HL-60/S4 treated with retinoic acid at 250 ng/mL for 4 days and 3 days (cell line): Measurements from ENCODE around the gene PRR20A.
"Not testable (repeated sequence)": the region's sequence is repeated elsewhere in the genome, so short reads cannot be mapped to it uniquely, and the experiment has no call there.

Experiments
- in situ Hi-C: fragments of 300-500 bp; cut with MboI; formaldehyde crosslinking; loops from 2 replicates; pipeline ENCODE4 v1.7.0; 2022; ENCODE audit warnings: low sequenced_read_pairs

PRR20A gene

DNA sequence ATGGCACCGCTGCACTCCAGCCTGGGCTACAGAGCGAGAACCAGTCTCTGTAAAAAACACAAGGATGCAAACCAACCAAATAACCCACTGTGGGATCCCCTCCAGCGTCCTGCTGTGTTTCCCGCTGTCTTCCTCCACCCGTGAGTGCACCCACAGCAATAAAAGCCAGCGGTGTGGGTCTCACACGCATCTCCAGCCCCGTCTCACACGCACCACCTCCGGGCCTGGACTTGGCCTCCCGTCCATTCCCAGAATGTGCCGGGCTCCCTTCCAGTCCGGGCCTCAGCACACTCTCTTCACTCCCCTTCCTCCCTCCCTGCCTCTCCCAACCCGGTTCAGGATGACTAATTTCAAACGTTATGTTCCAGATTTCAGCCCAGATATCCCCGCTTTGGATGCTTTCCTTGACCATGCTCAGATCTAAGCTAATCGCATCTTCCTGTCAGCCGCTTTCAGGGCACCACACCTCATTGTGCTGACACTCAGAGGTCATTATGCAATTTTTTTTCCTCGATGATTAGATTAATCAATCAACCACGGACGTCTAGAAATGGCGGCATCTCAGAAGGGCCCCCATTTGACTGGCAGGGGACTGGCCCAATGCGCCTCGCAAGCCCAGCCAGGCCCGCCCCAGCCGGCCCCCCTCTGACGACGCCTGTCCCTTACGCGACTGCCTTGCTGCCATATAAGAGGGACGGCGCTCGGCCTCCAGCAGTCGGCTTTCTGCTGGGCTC, at the start of gene PRR20A:
PRR20A (plus strand) TSS at position 684 of the 734 bp plus-strand sequence. CDS start 387 bp downstream, outside the sequence.
- in situ Hi-C loops, result not testable (repeated sequence)

DNA sequence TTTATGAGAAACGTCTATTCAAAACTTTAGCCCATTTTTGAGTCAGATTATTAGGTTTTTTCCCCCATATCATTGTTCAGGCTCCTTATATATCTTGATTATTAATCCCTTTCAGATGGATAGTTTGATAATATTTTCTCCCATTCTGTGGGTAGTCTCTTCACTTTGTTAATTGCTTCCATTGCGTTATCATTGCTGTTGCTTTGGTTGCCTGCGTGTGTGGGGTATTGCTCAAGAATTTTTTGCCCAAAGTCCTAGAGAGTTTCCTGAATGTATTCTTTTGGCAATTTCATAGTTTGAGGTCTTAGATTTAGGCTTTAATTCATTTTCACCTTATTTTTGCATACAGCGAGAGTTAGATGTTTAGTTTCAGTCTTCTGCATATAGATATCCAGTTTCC, 25.8 kb upstream of the PRR20A start:
- in situ Hi-C loops, result no loop called here

DNA sequence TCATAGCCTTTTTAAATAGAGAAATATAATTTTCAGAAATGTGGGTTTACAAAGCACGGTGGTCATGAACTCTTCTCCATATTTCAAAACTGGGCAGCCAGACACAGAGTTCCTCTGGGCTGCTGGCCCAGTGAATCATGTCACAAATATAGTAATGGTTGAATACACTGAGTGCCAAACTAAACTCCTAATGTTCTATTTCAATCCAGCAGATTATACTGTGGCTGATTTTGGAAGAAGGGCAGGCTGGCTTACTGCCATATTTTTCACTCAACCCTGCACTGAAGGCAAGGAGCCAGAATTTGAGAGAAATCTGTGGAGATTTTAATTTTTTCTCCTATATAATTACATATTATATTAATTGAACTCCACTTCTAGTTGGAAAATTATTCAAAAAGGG, 17.0 kb upstream of the PRR20A start:
- in situ Hi-C loops, result no loop called here

DNA sequence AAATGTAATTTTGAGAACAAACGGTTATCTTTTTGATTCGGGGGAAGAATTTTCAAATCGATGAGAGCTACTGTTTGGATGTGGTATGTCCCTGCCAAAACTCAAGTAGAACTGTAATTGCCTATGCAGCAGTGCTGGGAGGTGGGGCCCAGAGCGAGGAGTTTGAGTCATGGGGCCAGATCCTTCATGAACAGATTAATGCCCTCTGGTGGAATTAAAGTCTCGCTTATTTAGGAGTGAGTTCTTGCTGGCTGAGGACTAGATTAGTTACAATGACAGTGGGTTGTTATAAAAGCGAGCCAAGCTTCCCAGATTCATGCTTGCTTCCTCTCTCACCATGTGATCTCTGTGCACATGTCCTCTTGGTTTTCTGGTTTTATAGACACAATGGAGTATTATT, 11.8 kb upstream of the PRR20A start:
- in situ Hi-C loops, result no loop called here

DNA sequence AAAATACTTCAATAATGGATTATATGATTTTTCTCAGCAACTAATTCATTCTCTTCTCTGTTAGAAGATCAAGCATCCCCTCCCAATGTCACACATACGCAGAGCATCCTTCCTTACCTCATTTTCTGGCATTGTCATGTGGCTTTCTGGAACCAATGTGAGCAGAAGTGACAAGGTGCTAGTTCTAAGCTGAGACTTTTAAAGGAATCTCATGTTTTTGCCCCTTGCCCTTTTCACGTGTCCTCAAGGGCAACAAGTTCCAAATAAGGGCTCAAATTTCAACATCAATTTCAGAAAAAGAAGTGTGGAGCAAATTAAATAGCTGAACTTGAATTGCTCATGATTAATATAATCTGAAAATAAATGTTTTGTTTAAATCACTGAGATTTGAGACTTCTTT, 4.6 kb upstream of the PRR20A start:
- in situ Hi-C loops, result no loop called here

DNA sequence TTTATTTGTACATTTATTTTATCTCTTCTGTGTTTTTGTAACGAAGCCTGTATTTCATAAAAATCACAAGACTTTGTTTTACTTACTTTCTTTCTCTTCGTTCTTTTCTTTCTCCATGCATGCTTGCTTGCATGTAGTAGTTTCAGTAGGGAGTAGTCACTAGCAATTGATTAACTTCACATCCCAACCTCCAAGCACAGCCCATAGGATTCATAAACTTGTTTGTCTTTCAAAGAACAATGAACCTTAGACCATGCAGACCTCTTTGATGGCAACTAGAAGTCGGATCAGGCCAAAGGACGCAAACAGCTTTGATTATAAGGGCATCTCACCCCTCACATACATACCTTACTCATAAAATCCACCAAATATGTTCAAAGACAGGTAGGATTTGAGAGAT, 3.1 kb upstream of the PRR20A start:
- in situ Hi-C loops, result no loop called here

DNA sequence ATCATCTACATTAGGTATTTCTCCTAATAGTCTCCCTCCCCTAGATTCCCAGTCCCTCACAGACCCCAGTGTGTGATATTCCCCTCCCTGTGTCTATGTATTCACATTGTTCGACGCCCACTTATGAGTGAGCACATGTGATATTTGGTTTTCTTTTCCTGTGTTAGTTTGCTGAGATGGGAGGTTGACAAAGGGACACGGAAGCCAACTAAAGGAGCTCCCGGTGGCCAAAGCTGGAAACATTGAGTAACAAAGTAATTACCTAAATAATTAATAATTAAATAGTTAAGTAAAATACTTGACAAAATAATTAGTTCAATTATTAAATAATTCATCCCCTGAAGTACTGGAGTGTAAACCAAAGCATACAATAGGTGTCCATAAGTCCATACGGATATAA, 1.7 kb upstream of the PRR20A start:
- in situ Hi-C loops, result no loop called here

DNA sequence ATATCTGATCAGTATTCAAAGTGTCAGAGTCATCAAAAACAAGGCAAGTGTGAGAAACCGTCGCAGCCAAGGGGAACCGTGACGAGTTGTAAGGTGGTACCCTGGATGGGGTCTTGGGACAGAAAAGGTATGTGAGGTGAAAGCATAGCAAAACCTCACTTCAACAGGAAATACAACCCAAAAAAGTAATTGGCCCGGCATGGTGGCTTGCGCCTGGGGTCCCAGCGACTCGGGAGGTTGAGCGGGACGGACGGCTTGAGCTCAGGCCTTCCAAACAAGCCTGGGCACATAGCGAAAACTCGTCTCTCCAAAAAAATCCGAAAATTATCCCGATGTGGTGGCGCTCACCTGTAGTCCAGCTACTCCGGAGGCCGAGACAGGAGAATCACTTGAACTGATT, 937 bp upstream of the PRR20A start:
- in situ Hi-C loops, result not testable (repeated sequence)

DNA sequence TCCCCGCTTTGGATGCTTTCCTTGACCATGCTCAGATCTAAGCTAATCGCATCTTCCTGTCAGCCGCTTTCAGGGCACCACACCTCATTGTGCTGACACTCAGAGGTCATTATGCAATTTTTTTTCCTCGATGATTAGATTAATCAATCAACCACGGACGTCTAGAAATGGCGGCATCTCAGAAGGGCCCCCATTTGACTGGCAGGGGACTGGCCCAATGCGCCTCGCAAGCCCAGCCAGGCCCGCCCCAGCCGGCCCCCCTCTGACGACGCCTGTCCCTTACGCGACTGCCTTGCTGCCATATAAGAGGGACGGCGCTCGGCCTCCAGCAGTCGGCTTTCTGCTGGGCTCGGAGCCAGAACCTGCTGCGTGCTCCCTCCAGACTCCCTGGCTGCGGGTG, 6.5 kb downstream of the PRR20A start, which contains the start of gene PRR20B:
PRR20B (plus strand) TSS at position 301 of the 400 bp plus-strand sequence. CDS start 387 bp downstream, outside the sequence.
- in situ Hi-C loops, result not testable (repeated sequence)

DNA sequence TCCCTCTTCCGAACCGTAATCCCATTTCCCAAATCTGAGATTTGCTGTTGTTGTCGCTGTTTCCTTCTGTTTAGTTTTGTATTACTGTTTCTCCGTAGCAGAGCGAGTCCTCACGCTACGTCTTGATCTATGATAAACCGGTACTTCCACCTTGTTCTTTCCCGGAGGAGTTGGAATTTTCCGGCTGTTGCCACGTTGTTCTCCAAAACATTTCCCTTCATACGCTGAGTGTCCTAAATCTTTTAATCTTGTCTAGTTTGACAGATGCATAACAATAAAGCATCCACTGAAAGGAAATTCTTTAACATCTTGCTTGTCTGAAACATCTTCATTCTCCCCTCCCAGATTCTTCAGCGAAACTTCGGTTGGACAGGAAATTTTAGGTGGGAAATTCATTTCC, 7.4 kb downstream of the PRR20A start:
- in situ Hi-C loops, result not testable (repeated sequence)

DNA sequence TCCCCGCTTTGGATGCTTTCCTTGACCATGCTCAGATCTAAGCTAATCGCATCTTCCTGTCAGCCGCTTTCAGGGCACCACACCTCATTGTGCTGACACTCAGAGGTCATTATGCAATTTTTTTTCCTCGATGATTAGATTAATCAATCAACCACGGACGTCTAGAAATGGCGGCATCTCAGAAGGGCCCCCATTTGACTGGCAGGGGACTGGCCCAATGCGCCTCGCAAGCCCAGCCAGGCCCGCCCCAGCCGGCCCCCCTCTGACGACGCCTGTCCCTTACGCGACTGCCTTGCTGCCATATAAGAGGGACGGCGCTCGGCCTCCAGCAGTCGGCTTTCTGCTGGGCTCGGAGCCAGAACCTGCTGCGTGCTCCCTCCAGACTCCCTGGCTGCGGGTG, 13.0 kb downstream of the PRR20A start, which contains the start of gene PRR20C:
PRR20C (plus strand) TSS at position 301 of the 400 bp plus-strand sequence. CDS start 387 bp downstream, outside the sequence.
- in situ Hi-C loops, result not testable (repeated sequence)

DNA sequence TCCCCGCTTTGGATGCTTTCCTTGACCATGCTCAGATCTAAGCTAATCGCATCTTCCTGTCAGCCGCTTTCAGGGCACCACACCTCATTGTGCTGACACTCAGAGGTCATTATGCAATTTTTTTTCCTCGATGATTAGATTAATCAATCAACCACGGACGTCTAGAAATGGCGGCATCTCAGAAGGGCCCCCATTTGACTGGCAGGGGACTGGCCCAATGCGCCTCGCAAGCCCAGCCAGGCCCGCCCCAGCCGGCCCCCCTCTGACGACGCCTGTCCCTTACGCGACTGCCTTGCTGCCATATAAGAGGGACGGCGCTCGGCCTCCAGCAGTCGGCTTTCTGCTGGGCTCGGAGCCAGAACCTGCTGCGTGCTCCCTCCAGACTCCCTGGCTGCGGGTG, 19.6 kb downstream of the PRR20A start, which contains the start of gene PRR20D:
PRR20D (plus strand) TSS at position 301 of the 400 bp plus-strand sequence. CDS start 387 bp downstream, outside the sequence.
- in situ Hi-C loops, result not testable (repeated sequence)

DNA sequence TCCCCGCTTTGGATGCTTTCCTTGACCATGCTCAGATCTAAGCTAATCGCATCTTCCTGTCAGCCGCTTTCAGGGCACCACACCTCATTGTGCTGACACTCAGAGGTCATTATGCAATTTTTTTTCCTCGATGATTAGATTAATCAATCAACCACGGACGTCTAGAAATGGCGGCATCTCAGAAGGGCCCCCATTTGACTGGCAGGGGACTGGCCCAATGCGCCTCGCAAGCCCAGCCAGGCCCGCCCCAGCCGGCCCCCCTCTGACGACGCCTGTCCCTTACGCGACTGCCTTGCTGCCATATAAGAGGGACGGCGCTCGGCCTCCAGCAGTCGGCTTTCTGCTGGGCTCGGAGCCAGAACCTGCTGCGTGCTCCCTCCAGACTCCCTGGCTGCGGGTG, 26.2 kb downstream of the PRR20A start, which contains the start of gene PRR20E:
PRR20E (plus strand) TSS at position 301 of the 400 bp plus-strand sequence. CDS start 387 bp downstream, outside the sequence.
- in situ Hi-C loops, result not testable (repeated sequence)

DNA sequence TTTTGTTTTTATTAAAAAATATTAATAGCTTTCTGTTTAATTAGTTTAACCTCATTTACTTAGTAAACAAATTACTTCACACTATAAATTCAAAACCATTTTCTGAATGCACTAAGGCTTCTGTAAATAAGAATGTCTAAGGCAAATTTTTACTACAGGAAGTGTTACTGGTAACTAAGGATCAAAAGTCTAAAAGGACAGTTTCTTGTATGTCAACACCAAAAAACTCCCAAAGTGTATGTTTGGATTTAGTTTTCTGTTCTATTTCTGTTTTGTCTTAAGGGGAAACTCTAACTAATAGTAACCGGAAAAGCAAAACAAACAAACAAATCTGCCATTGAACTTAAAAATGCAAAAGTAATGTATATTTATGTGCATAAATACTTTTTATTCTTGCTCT, 50.9 kb downstream of the PRR20A start:
- in situ Hi-C loops, result no loop called here
